Progenitor cell of endocrine pancreas (in vitro differentiated cells): ENCODE results near the gene TM9SF4. TPM values are rescaled to one million over a fixed set of nuclear protein-coding genes. Genes with fewer than 3 reads are reported as not detected.

Experiments
- DNase-seq: peaks from one replicate; pipeline ENCODE4 v3.0.0; 2021; ENCODE audit warnings: low spot score; ENCODE audit not compliant: unreplicated experiment
- H3K27ac Mint-ChIP-seq: 2 replicates; pipeline ENCODE4 v1.8.0; 2021; ENCODE audit warnings: mild to moderate bottlenecking, moderate library complexity, mixed read lengths
- H3K27me3 Mint-ChIP-seq: 2 replicates; pipeline ENCODE4 v1.8.0; 2021; ENCODE audit warnings: mixed read lengths
- H3K36me3 Mint-ChIP-seq: 2 replicates; pipeline ENCODE4 v1.8.0; 2022; ENCODE audit warnings: mixed read lengths; ENCODE audit not compliant: insufficient read depth
- H3K4me1 Mint-ChIP-seq: 2 replicates; pipeline ENCODE4 v1.8.0; 2021; ENCODE audit warnings: low read depth, mixed read lengths
- H3K4me3 Mint-ChIP-seq: 2 replicates; pipeline ENCODE4 v1.8.0; 2021; ENCODE audit warnings: low read depth, mild to moderate bottlenecking, moderate library complexity, mixed read lengths
- H3K9me3 Mint-ChIP-seq: 2 replicates; pipeline ENCODE4 v1.8.0; 2021; ENCODE audit warnings: low read depth, mixed read lengths
- CTCF ChIP-seq: fragments of 200-600 bp; sonication (generic); IDR thresholded peaks from one replicate; pipeline ENCODE4 v1.5.0; 2021; ENCODE audit warnings: antibody characterized with exemption, mild to moderate bottlenecking; ENCODE audit not compliant: unreplicated experiment
- total RNA-seq: library from RNA; stranded (reverse); gene quantifications from 2 replicates; pipeline ENCODE4 v1.2.1, GENCODE V29; 2021

The TM9SF4 gene
- total RNA-seq, 1 donor from 2014 or later = 92.9 TPM

GRCh38 chr20:32110727-32111126, 1.2 kb downstream of the TM9SF4 start:
- DNase-seq = no peak
- H3K27me3 Mint-ChIP-seq = peaks cover 8% of the 10 kb centered on the region
- peaks cover 2% of the 10 kb centered on the region for H3K36me3 Mint-ChIP-seq
- H3K27ac Mint-ChIP-seq = peak overlapping the region; percentile 100
- peaks cover 12% of the 10 kb centered on the region for H3K4me1 Mint-ChIP-seq
- peak overlapping the region; percentile 94 for H3K4me3 Mint-ChIP-seq
- no peaks in the 10 kb centered on the region for H3K9me3 Mint-ChIP-seq
- TF ChIP-seq CTCF = no peak

GRCh38 chr20:32111156-32111686, 1.7 kb downstream of the TM9SF4 start:
- Mint-ChIP-seq H3K36me3 (peaks cover 2% of the 10 kb centered on the region), H3K4me3 (peak overlapping the region; percentile 94), H3K27me3 (peaks cover 8% of the 10 kb centered on the region), H3K9me3 (no peaks in the 10 kb centered on the region), H3K27ac (peak overlapping the region; percentile 12), H3K4me1 (peaks cover 13% of the 10 kb centered on the region)
- no peak for DNase-seq
- TF ChIP-seq CTCF = no peak

GRCh38 chr20:32111753-32112152, 2.2 kb downstream of the TM9SF4 start:
- Mint-ChIP-seq H3K27me3 (peaks cover 5% of the 10 kb centered on the region), H3K36me3 (peaks cover 2% of the 10 kb centered on the region), H3K9me3 (no peaks in the 10 kb centered on the region), H3K27ac (peak overlapping the region; percentile 3), H3K4me1 (peaks cover 13% of the 10 kb centered on the region), H3K4me3 (peak overlapping the region; percentile 25)
- DNase-seq = no peak
- TF ChIP-seq CTCF = no peak

- H3K27me3 Mint-ChIP-seq = no peaks in the 10 kb centered on the region
- no peak for TF ChIP-seq CTCF
- no peak overlapping the region for H3K27ac Mint-ChIP-seq
- peaks cover 2% of the 10 kb centered on the region for H3K36me3 Mint-ChIP-seq
- H3K4me1 Mint-ChIP-seq = peaks cover 13% of the 10 kb centered on the region
- DNase-seq = no peak
- no peak overlapping the region for H3K4me3 Mint-ChIP-seq
- no peaks in the 10 kb centered on the region for H3K9me3 Mint-ChIP-seq
Measured at GRCh38 chr20:32112841-32113240, 3.3 kb downstream of the TM9SF4 start.

- Mint-ChIP-seq H3K9me3 (no peaks in the 10 kb centered on the region), H3K4me1 (peaks cover 13% of the 10 kb centered on the region), H3K27me3 (no peaks in the 10 kb centered on the region), H3K4me3 (no peak overlapping the region), H3K27ac (no peak overlapping the region), H3K36me3 (peaks cover 2% of the 10 kb centered on the region)
- no peak for DNase-seq
- TF ChIP-seq CTCF = no peak
Measured at GRCh38 chr20:32113591-32114260, 4.2 kb downstream of the TM9SF4 start.
